Left cardiac atrium (tissue), 4 donors: Measurements from ENCODE around the gene CHMP3. TPM values are rescaled to one million over a fixed set of nuclear protein-coding genes. Genes with fewer than 3 reads are reported as not detected.
A peak's percentile ranks its signal among the peaks of the same experiment; 100 is the strongest.

Experiments used
- ATAC-seq, 2 donors: fragments of 200-7000 bp; cut with Tn5 transposase; one replicate each; pipeline ENCODE4 v1.9.1; 2020; ENCODE audit warnings: mild to moderate bottlenecking in 2 of 2, moderate library complexity in 2 of 2
- DNase-seq: peaks from one replicate; pipeline ENCODE4 v3.0.0-alpha.2; 2020
- intact Hi-C, 2 donors: fragments of 100-400 bp; cut with DNase I; formaldehyde crosslinking; loops; one replicate each; pipeline versions ENCODE4 v1.14.1 to v1.15.1; 2022 to 2023
- total RNA-seq, 2 donors: library from RNA; stranded (reverse); fragmentation: NEBNext Ultra II Directional; extraction: Animal tissue kit (Norgen Biotek cat#: 25700); gene quantifications; one replicate each; pipeline ENCODE4 v1.2.1, GENCODE V29; 2021
- donor health status: DM: no; HTN: yes; CAD: no.
- donor health status: DM: no; HTN: yes; CAD: no; lungs with severe emphysema.
- donor health status: DM: yes; HTN: yes; CAD: no.
- donor health status: Dilated cardiomyopathy.

Gene CHMP3
- total RNA-seq, 2 donors from 2014 or later = 146 to 152 TPM

- ATAC-seq (no peak), DNase-seq (no peak)
- intact Hi-C loops = no loop called here
These were observed 78.9 kb downstream of the CHMP3 start for GRCh38 chr2:86484385-86484784.

GRCh38 chr2:86482034-86482433, 81.2 kb downstream of the CHMP3 start:
- intact Hi-C loops = no loop called here
- ATAC-seq = no peak
- DNase-seq = no peak

GRCh38 chr2:86480105-86480504, 83.1 kb downstream of the CHMP3 start:
- intact Hi-C loops = no loop called here
- ATAC-seq (peak in 1 of 2 donors; percentile 63), DNase-seq (peak; percentile 34)

GRCh38 chr2:86477349-86477748, 85.9 kb downstream of the CHMP3 start:
- intact Hi-C loops = no loop called here
- no peak for DNase-seq
- ATAC-seq = peak; percentile 70 to 85

- DNase-seq = no peak
- ATAC-seq = peak; percentile 22 to 27
- intact Hi-C loops = no loop called here
These were observed 86.3 kb downstream of the CHMP3 start for GRCh38 chr2:86476918-86477317.

GRCh38 chr2:86476092-86476491, 87.2 kb downstream of the CHMP3 start:
- DNase-seq = no peak
- peak in 1 of 2 donors; percentile 47 for ATAC-seq
- intact Hi-C loops = no loop called here

GRCh38 chr2:86471637-86472036, 91.6 kb downstream of the CHMP3 start:
- DNase-seq (no peak), ATAC-seq (no peak)
- intact Hi-C loops = no loop called here

GRCh38 chr2:86470890-86471289, 92.4 kb downstream of the CHMP3 start:
- ATAC-seq = no peak
- DNase-seq = no peak
- intact Hi-C loops = no loop called here

GRCh38 chr2:86468162-86469033, 94.8 kb downstream of the CHMP3 start:
- DNase-seq (no peak), ATAC-seq (peak in 1 of 2 donors; percentile 16)
- intact Hi-C loops = no loop called here

- ATAC-seq (no peak), DNase-seq (no peak)
- intact Hi-C loops = no loop called here
These were observed 96.9 kb downstream of the CHMP3 start for GRCh38 chr2:86466306-86466705.

- DNase-seq (no peak), ATAC-seq (peak; percentile 67 to 71)
- intact Hi-C loops = no loop called here
These were observed 98.6 kb downstream of the CHMP3 start for GRCh38 chr2:86464652-86465051.

- DNase-seq = no peak
- intact Hi-C loops = no loop called here
- ATAC-seq = no peak
These were observed 102.0 kb downstream of the CHMP3 start for GRCh38 chr2:86461042-86461743.

GRCh38 chr2:86455181-86455580, 108.1 kb downstream of the CHMP3 start:
- intact Hi-C loops = no loop called here
- ATAC-seq = no peak
- no peak for DNase-seq

- ATAC-seq (peak; percentile 10 to 20), DNase-seq (no peak)
- intact Hi-C loops = no loop called here
These were observed 109.0 kb downstream of the CHMP3 start for GRCh38 chr2:86454238-86454637.

GRCh38 chr2:86453836-86454235, 109.4 kb downstream of the CHMP3 start:
- DNase-seq = peak; percentile 57
- peak; percentile 82 to 89 for ATAC-seq
- intact Hi-C loops = no loop called here

Other genes starting within 250 kb of the CHMP3 start
- gene REEP1, start 225.8 kb downstream of the CHMP3 start, total RNA-seq = 10 to 100 TPM; 15.7 to 22.5 TPM
- gene KDM3A, start 122.1 kb downstream of the CHMP3 start, total RNA-seq = 10 to 100 TPM; 35.5 to 45.9 TPM
- 10 to 100 TPM; 32.2 to 43.9 TPM for gene RNF103, start 60.4 kb upstream of the CHMP3 start, total RNA-seq
- 10 to 100 TPM; 50.0 to 61.9 TPM for gene RMND5A, start 156.8 kb upstream of the CHMP3 start, total RNA-seq
- 1 to 10 TPM; 2.8 to 4.4 TPM for gene CD8A, start 227.5 kb upstream of the CHMP3 start, total RNA-seq